Activated T-helper 1 cell treated with anti-CD3 and anti-CD28 coated beads, Interleukin-2, amount 50 U/mL, for 16 hours (primary cell): Measurements from ENCODE around the gene SLC25A38.
"Not testable (repeated sequence)": the region's sequence is repeated elsewhere in the genome, so short reads cannot be mapped to it uniquely, and the experiment has no call there.

ENCODE experiments used
- DNase-seq, 2 donors: peaks; one replicate each; pipeline ENCODE4 v3.0.0-alpha.2; 2020; ENCODE audit warnings: low read depth in 1 of 2, low spot score in 1 of 2

Gene SLC25A38

DNA sequence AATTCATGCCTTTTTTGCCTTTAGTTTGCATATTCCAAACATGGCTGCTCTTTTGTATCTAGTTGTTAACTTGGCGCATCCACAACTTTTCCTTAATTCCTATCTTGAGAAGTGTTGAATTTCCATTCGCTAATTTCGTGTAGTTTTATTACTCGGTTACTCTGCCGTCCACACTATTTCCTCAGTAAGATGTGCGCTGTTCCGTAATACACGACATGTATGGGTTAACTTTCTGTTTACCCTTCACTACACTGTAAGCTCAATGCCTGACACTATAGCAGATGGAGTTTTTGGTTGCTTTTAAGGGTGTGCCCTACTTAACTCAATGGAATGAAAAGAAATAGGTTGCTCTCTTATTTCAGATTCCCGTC lies 24.1 kb downstream of the SLC25A38 start:
- DNase-seq: no peak

DNA sequence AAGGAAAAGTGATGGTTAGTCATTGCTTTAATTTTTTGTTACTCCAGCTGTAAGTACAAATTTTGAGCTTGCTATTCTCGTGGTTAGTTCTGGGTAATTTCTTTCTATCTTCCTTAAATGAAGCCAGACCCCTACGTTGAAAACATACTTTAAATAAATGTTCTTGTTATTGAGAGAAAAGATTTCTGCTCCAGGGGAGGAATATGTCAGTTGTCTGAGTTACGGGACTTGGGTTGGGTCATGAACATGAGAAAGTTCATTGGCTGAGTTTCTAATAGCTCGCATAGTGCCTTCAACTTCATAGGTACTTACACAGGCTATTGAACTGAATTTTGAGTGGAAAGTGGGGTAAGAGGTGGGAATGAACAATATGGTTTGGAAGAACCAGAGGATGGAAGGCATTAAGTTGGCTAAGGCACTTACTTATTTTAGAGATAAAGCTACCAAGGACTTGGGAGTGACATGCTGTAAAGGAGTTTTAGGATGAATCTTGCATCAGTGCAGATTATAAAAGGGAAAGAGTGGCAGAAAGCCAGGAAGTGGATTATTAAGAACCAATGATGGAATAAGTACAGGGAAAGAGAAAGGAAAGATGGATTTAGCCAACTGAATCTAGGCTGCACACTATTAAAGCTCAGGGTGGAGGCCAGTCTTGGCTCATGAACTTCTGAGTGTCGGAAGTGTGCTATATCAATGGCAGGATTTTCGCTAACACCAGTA lies 24.8 kb downstream of the SLC25A38 start:
- no peak for DNase-seq

DNA sequence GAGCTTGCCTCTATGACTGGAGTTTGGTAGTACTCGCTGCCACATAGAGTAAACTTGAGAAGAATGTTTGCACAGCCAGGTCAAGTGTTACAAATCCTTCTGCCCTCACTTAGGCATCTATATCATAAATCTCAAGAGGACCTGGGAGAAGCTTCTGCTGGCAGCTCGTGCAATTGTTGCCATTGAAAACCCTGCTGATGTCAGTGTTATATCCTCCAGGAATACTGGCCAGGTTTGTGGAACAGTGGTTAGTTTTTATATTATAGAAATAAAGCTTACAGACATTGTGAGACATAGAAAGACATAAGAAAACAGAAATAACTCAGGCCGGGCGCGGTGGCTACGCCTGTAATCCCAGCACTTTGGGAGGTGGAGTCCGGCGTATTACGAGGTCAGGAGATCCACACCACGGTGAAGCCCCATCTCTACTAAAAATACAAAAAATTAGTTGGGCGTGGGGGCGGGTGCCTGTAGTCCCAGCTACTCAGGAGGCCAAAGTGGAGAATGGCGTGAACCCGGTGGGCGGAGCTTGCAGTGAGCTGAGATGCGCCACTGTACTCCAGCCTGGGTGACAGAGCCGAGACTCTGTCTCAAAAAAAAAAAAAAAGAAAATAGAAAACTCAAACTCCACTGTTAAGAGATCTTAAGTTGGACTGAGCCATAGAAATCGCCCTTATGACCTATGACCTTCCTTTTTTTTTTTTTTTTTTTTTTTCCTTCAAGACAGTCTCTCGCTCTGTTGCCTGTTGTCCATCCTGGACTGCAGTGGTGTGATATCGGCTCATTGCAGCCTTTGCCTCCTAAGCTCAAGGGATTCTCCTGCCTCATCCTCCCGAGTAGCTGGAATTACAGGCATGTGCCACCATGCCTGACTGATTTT lies 25.6 kb downstream of the SLC25A38 start:
- no peak for DNase-seq

DNA sequence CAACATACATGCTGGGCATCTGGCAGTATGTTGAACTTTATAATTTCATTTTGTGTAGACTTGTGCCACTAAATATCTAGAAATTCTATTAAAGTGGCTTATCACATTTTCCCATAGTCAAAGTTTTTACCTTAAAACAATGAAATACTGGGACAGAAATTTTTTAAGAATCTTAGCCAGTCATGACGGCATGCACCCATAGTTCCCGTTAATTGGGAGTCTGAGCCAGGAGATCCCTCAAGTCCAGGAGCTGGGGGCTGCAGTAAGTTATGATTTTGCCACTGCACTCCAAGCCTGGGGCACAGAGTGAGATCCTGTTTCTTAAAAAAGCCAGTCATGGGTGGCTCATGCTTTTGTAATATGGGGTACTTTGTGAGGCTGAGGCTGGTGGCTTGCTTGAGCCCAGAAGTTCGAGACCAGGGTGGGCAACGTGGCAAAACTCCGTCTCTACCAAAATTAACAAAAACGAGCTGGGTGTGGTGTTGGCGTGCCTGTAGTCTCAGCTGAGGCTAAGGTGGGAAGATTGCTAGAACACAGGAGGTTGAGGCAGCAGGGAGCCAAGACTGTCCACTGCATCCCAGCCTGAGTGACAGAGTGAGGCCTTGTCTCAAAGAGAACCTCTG lies 26.5 kb downstream of the SLC25A38 start:
- DNase-seq: no peak

DNA sequence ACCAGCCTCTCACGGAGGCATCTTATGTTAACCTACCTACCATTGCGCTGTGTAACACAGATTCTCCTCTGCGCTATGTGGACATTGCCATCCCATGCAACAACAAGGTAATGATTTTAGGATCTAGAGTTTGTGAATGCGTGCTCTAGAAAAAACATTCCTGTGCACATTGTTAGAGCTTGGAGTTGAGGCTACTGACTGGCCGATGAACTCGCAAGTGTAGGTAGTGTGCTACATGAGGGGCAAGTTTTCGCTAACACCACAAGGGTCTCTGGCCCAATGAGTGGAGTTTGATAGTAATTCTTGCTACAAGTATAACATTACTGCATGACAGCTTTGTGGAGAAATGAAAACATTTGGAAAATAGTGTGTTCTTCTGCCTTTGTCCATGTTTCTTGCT lies 27.7 kb downstream of the SLC25A38 start:
- no peak for DNase-seq

DNA sequence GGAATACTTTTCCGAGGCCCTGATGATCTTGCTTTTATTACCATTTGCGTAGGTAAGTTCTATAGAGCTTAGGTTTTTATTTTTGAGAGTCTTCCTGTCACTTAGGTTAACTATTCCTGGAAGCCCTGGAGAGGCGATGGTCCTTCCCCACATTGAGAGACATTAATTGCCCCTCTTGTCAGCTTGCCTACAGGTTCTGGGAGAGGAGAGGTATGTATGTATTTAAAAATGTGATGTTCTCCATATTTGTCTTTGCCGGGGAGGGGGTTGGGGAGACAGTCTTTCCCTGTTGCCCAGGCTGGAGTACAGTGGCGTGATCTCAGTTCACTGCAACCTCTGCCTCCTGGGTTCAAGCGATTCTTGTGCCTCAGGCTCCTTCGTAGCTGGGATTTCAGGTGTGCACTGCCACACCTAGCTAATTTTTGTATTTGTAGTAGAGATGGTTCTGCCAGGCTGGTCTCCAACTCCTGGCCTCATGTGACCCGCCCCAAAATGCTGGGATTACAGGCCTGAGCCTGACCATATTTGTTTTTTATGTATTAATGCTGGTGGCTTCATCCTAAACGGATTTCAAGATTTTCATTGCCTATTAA lies 29.6 kb downstream of the SLC25A38 start:
- DNase-seq: no peak

DNA sequence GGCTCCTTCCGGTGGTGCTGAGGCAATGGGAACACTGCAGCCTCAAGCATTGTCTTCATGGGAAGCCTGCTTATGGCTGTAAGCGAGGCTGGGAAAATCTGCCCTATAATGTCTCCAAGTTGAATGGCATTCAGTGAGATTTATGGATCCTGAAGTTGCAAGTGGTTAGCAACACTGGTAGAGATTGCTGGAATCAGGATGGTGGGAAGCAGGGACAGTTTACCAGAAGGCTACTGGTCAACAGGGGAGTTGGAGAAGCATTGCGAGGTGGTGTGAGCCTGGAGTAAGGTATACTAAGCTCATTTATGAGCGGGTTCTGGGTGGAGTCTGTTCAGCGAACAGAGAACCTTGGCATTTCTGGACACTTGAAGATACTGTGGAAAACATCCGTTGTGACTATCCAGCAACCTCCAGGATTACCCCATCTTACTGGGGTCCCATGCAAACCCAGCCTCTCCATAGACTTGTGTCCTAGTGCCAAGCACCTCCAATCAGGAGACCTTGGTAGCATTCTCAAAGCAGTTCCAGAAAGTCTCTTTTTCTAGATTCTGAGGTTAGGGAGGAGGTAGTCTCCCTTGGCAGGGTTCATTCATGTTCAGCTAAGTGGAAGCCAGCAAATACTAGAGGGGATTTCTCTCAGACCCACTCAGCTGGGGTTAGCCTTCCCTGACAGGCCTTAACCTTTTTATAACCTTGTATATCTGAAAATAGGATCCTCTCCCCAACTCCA lies 30.7 kb downstream of the SLC25A38 start:
- no peak for DNase-seq

DNA sequence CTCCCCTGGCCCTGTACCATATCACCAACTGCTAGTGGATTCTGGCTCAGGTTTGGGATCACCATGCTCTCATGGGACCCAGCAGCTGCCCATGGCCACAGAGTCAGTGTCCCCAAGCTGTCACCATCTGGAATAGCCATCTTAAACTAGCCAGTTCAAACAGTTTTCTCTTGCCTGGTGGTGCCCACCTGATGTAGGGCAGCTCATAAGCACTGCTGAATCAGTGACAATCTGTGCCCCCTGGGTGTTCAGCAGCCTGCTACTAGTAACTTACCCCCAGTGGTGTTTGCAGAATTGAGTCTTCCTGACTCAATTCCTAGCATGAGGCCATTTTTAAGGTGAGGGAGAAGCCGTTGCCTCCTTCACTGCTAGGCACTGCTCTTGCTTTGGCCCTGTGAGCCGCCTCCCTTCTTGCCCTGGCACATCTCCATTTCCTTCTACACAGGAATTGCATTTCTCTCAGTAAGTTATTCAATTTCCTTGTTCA lies 31.3 kb downstream of the SLC25A38 start:
- DNase-seq: no peak

DNA sequence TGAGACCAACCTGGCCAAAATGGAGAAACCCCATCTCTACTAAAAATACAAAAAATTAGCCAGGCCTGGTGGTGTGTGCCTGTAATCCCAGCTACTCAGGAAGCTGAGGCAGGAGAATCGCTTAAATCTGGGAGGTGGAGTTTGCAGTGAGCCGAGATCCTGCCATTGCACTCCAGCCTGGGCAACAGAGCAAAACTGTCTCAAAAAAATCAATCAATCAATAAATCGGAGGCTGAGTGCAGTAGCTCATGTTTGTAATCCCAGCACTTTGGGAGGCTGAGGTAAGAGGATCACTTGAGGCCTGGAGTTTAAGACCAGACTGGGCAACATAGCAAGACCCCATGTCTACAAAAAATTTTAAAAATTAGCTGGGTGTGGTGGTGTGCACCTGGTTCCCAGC lies 32.1 kb downstream of the SLC25A38 start:
- not testable (repeated sequence) for DNase-seq

DNA sequence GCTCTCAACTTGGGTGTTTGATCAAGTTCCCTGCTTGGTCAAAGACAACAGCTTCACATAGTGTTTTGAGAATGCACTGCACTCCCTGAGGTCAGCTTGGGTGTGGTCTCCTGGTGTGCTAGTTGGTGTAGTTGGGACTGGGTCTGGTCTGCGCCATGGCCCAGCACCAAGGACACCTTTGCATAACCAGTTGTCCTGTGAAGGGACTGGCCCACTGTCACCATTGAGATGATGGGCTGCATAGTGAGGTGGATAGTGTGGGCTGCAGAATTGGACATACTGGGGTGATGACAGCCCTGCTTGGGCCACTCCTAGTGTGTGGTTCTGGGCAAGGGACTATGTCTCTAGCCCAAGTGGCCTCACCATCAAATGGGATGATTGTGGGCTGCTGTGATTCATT lies 32.8 kb downstream of the SLC25A38 start:
- no peak for DNase-seq

DNA sequence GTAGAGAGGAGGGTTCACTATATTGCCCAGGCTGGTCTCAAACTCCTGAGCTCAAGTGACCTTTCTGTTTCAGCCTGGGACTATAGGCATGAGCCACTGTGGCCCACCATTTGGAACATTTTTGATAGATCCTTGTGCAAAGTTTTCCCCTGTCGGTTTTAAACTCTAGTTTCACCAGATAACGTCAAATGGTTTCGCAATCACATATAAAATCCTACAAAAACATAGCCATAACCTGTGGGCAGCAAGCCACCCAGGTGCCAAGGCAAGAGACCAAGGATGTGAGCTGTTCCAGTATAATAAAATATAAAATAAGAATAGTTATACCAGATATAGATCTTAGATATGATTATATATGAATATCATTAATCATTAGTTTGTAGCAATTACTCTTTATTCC lies 33.8 kb downstream of the SLC25A38 start:
- not testable (repeated sequence) for DNase-seq

DNA sequence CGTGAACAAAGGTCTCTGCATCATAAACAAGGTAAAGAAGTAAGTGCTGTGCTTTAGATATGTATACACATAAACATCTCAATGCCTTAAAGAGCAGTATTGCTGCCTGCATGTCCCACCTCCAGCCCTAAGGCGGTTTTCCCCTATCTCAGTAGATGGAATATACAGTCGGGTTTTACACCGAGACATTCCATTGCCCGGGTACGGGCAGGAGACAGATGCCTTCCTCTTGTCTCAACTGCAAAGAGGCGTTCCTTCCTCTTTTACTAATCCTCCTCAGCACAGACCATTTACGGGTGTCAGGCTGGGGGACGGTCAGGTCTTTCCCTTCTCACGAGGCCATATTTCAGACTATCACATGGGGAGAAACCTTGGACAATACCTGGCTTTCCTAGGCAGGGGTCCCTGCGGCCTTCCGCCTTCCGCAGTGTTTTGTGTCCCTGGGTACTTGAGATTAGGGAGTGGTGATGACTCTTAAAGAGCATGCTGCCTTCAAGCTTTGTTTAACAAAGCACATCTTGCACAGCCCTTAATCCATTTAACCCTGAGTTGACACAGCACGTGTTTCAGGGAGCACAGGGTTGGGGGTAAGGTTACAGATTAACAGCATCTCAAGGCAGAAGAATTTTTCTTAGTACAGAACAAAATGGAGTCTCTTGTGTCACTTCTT lies 35.5 kb downstream of the SLC25A38 start:
- not testable (repeated sequence) for DNase-seq

DNA sequence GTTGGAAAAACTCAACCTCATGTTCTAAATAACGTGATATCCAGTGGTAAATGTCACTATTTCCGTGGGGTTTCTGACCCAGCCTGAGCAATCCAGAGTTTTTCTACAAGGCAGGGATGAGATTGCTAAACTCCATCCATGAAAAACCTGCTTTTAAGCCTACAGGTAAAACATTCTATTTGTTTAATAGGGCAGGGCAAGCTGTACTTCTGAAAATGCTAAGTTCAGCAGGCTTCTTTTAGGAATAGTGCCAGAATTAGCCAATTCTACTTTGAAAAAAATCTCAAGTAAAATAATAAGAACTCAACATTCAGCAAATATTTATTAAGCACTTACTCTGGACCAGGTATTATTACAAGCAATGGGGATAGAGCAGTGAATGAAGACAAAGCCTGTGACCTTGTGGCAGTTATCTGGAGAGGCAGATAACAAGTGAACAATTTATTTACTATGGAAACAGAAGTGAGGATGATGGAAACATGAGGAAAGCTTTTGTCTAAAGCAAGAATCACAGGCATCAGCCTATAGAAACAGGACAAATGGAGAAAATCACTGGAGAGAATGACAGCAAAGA lies 36.7 kb downstream of the SLC25A38 start:
- no peak for DNase-seq

DNA sequence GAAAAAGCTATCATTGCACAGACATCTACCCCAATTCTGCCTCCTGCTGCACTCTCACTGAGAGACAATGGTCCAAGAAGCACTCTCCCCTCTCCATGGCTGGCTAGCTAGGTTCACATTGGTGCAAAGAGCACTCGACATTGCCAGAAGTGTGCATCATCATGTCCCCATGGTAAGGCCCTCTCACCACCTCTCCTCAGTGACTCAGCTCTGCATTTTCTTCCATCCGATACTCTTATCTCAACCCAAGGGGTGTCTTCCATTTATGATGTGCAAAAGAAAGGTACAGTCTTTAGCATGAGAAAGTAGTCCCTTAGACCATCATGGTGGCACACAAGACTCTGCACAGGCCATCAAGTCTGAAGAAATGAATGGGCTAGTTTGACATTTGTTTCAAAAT lies 37.4 kb downstream of the SLC25A38 start:
- no peak for DNase-seq

DNA sequence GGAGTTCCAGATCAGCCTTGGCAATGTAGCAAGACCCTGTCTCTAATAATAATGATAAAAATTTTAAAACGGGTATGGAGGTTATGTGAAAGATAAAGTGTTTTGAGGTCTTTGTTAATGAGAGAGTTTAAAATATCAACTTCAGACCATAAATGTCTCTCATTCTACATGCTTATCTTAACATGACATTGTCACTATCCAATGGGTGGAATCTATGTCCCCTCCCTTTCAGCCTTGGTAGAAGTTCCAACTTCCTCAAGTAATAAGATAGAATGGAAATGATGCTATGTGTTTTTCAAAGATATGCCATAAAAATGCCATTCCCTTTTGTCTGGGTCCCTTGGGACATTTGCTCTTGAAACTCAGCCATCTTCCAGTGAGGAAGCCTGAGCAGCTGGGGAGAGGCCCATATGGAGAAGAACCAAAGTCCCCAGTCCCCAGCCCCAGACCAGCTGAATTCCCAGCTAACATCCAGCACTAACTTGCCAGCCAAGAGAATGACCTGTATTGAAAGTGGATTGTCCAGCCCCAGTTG lies 40.3 kb downstream of the SLC25A38 start:
- DNase-seq: no peak

DNA sequence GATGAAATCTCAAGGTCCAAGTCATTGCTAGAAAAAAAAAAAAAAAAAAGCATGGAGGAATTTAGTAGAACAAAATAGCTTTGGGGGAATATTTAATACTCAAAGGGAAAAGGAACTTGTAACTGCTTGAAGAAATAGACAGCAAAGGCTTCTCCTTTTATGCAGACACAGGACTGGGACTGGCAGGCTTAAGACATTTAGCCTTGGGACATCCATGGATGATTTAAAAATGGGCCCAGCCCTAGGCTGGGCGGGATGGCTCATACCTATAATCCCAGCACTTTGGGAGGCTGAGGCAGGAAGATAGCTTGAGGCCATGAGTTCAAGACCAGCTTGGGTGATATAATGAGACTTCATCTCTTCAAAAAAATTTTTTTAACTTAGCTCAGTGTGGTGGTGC lies 43.1 kb downstream of the SLC25A38 start:
- no peak for DNase-seq

DNA sequence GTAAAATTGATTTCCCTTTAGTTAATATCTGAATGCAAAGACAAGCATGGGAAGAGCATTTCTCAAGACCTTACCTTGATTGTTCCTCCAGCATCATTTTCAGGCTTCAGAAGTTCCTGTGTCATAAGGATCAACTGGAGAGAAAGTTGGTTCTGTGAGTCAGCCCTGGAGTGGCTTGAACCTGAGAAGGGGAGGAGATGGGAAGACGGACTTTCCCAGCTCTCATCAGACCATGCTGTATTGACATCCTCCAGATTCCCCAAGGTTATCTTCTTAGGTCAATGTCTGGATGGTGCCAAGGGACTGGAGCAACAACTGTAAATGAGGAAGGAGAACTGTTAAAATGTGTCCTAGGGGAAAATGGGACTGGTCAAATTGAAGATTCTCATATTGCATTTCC lies 44.3 kb downstream of the SLC25A38 start:
- no peak for DNase-seq

DNA sequence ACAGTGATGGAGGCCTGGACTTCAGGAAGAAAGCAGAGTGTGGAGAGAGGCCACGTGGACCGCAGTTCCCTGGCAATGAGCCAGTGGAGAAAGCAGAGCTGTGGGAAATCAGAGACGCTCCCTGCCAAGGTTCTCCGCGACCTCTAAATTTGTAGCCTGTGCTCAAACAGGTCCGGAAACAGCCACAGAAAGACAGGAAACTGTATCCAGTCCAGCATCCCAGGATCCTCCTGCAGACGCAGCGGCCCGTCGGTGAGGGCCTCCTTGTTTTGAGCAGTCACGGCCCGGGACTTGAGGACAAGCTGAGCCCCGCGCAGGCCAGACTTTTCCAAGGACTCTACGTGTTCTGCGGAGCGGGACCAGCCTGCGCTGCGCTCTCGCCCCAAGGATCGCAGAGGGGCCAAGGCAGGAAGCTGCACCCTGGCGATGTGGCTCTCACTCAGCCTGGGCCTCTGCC lies 45.6 kb downstream of the SLC25A38 start:
- DNase-seq: no peak

DNA sequence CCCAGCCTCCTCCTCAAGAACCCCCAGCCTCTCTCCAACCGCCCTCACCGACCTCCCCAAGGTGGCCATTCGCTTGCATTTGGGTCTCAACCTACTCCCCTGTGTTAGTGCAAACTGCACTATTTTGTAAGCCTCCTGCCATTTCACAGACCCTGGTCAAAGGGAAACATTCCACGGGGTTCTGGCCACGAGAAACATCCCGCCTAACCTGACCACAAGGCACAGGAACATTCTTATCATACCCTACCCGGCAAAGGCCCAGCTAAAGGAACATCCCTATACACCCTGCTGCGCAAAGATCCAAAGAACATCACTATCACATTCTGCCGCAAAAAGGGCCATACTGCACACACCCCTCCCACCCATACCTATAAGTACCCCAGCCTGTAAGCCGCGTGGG lies 46.3 kb downstream of the SLC25A38 start:
- DNase-seq: no peak

DNA sequence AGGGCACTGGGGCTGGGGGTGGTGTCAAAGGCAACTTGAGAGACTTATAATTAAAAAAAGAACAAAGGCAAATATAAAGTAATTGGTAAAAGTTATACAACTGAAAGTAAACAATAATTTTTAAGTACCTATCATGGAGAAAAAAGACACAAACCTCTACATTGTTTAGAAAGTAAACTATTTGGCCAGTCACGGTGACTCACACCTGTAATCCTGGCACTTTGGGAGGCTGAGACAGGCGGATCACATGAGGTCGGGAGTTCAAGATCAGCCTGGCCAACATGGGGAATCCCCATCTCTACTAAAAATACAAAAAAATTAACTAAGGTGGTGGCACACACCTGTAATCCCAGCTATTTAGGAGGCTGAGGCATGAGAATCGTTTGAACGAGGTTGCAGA lies 49.2 kb downstream of the SLC25A38 start:
- DNase-seq: no peak
